Memory B cell (primary cell): Measurements from ENCODE around the gene CLDN5.
A peak's percentile ranks its signal among the peaks of the same experiment; 100 is the strongest.

Experiments
- ATAC-seq: fragments of 150-1000 bp; cut with Tn5 transposase; 2 replicates; pipeline ENCODE4 v1.10.0; 2021; ENCODE audit warnings: low read depth, mild to moderate bottlenecking, moderate library complexity
- DNase-seq, 2 donors: peaks; one replicate each; pipeline ENCODE4 v3.0.0; 2022; ENCODE audit warnings: low spot score in 2 of 2
- H3K27ac Mint-ChIP-seq: one replicate; pipeline ENCODE4 v1.8.0; 2022; ENCODE audit warnings: mild to moderate bottlenecking, moderate library complexity, mixed read lengths
- H3K27me3 Mint-ChIP-seq: one replicate; pipeline ENCODE4 v1.8.0; 2022; ENCODE audit warnings: mixed read lengths
- H3K36me3 Mint-ChIP-seq: one replicate; pipeline ENCODE4 v1.8.0; 2022; ENCODE audit warnings: mild to moderate bottlenecking, mixed read lengths
- H3K4me1 Mint-ChIP-seq: one replicate; pipeline ENCODE4 v1.8.0; 2022; ENCODE audit warnings: mixed read lengths
- H3K4me3 Mint-ChIP-seq: one replicate; pipeline ENCODE4 v1.8.0; 2022; ENCODE audit warnings: mild to moderate bottlenecking, moderate library complexity, mixed read lengths
- H3K9me3 Mint-ChIP-seq: one replicate; pipeline ENCODE4 v1.8.0; 2022; ENCODE audit warnings: mixed read lengths

Gene CLDN5

GRCh38 chr22:19497245-19497644 is 27.0 kb downstream of the CLDN5 start:
- H3K9me3 Mint-ChIP-seq = no peaks in the 10 kb centered on the region
- no peak for ATAC-seq

GRCh38 chr22:19496324-19496630 is 27.9 kb downstream of the CLDN5 start:
- ATAC-seq = no peak
- H3K27ac Mint-ChIP-seq = no peak overlapping the region
- H3K36me3 Mint-ChIP-seq = no peaks in the 10 kb centered on the region

More at GRCh38 chr22:19497245-19497644, 27.0 kb downstream of the CLDN5 start:
- no peaks in the 10 kb centered on the region for H3K27me3 Mint-ChIP-seq
- H3K27ac Mint-ChIP-seq = no peak overlapping the region
- DNase-seq = no peak
- H3K4me3 Mint-ChIP-seq = no peak overlapping the region
- H3K4me1 Mint-ChIP-seq = no peaks in the 10 kb centered on the region
- no peaks in the 10 kb centered on the region for H3K36me3 Mint-ChIP-seq

DNA sequence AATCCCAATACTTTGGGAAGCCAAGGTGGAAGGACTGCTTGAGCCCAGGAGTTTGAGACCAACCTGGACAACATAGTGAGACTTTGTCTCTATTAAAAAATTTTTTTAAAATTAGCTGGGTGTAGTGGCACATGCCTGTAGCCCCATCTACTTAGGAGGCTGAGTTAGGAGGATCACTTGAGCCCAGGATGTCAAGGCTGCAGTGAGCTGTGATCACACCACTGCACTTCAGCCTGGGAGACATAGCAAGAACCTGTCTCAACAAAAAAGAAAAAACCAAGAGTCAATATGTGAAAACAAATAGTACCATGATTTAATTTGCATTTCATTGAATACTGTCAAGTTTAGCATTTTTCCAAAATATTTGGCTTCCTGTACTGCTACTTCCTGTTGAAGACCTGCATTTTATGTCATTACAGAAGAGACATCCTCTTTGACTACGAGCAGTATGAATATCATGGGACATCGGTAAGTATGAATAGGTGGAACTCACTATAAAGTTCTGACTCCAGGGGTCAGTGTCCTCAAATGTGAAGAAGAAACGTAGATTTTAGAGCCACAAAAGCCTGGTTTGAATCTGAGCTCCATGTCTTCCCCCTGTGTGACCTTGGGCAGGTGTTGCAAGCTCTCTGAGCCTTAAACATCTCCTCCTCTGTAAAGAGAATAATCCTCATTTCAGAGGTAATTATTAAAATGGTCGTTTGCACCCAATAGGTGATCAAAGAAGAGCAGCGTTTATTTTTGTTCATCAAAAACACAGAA is 28.5 kb downstream of the CLDN5 start:
- ATAC-seq (no peak), DNase-seq (no peak)

More at GRCh38 chr22:19496324-19496630, 27.9 kb downstream of the CLDN5 start:
- H3K4me1 Mint-ChIP-seq = no peaks in the 10 kb centered on the region
- DNase-seq = no peak
- no peaks in the 10 kb centered on the region for H3K9me3 Mint-ChIP-seq
- no peak overlapping the region for H3K4me3 Mint-ChIP-seq
- no peaks in the 10 kb centered on the region for H3K27me3 Mint-ChIP-seq

GRCh38 chr22:19494676-19495173 is 29.5 kb downstream of the CLDN5 start:
- no peaks in the 10 kb centered on the region for H3K9me3 Mint-ChIP-seq
- ATAC-seq (no peak), DNase-seq (no peak)
- no peaks in the 10 kb centered on the region for H3K27me3 Mint-ChIP-seq
- H3K27ac Mint-ChIP-seq = no peak overlapping the region
- H3K4me3 Mint-ChIP-seq = no peak overlapping the region
- H3K4me1 Mint-ChIP-seq = no peaks in the 10 kb centered on the region
- H3K36me3 Mint-ChIP-seq = no peaks in the 10 kb centered on the region

More for the DNA sequence above, 28.5 kb downstream of the CLDN5 start:
- H3K4me1 Mint-ChIP-seq = no peaks in the 10 kb centered on the region
- H3K36me3 Mint-ChIP-seq = no peaks in the 10 kb centered on the region
- H3K4me3 Mint-ChIP-seq = no peak overlapping the region
- no peaks in the 10 kb centered on the region for H3K27me3 Mint-ChIP-seq
- H3K9me3 Mint-ChIP-seq = no peaks in the 10 kb centered on the region
- H3K27ac Mint-ChIP-seq = no peak overlapping the region

- DNase-seq = no peak
- no peaks in the 10 kb centered on the region for H3K9me3 Mint-ChIP-seq
- no peak for ATAC-seq
- no peaks in the 10 kb centered on the region for H3K27me3 Mint-ChIP-seq
- H3K4me1 Mint-ChIP-seq = no peaks in the 10 kb centered on the region
- no peaks in the 10 kb centered on the region for H3K36me3 Mint-ChIP-seq
- H3K4me3 Mint-ChIP-seq = no peak overlapping the region
- H3K27ac Mint-ChIP-seq = no peak overlapping the region
These were observed 30.1 kb downstream of the CLDN5 start for GRCh38 chr22:19494001-19494560.

GRCh38 chr22:19492504-19493174 is 31.6 kb downstream of the CLDN5 start:
- H3K4me1 Mint-ChIP-seq = no peaks in the 10 kb centered on the region
- no peak overlapping the region for H3K4me3 Mint-ChIP-seq
- no peaks in the 10 kb centered on the region for H3K9me3 Mint-ChIP-seq
- H3K27me3 Mint-ChIP-seq = no peaks in the 10 kb centered on the region
- no peak for ATAC-seq
- no peak for DNase-seq
- H3K36me3 Mint-ChIP-seq = no peaks in the 10 kb centered on the region
- H3K27ac Mint-ChIP-seq = no peak overlapping the region

DNA sequence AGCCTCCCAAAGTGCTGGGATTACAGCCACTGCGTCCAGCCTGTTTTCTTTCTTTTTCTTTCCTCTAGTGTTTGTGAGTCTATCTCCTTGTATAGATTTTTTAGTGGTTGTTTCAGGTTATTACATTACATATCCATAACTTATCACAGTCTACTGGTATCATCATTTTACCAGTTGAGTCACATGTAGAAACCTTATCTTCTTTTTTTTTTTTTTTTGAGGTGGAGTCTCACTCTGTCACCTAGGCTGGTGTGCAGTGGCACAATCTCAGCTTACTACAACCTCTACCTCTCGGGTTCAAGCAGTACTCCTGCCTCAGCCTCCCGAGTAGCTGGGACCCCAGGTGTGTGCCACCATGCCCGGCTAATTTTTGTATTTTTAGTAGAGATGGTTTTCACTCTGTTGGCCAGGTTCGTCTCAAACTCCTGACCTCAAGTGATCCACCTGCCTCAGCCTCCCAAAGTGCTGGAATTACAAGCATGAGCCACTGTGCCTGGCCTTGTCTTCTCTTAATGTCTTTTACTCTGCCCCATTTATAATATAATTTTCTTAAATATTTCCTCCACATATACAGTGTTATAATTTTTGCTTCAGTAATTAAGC is 33.5 kb downstream of the CLDN5 start:
- H3K36me3 Mint-ChIP-seq = no peaks in the 10 kb centered on the region
- DNase-seq (no peak), ATAC-seq (no peak)
- H3K9me3 Mint-ChIP-seq = no peaks in the 10 kb centered on the region
- no peaks in the 10 kb centered on the region for H3K4me1 Mint-ChIP-seq
- H3K27me3 Mint-ChIP-seq = no peaks in the 10 kb centered on the region
- H3K27ac Mint-ChIP-seq = no peak overlapping the region
- no peak overlapping the region for H3K4me3 Mint-ChIP-seq

DNA sequence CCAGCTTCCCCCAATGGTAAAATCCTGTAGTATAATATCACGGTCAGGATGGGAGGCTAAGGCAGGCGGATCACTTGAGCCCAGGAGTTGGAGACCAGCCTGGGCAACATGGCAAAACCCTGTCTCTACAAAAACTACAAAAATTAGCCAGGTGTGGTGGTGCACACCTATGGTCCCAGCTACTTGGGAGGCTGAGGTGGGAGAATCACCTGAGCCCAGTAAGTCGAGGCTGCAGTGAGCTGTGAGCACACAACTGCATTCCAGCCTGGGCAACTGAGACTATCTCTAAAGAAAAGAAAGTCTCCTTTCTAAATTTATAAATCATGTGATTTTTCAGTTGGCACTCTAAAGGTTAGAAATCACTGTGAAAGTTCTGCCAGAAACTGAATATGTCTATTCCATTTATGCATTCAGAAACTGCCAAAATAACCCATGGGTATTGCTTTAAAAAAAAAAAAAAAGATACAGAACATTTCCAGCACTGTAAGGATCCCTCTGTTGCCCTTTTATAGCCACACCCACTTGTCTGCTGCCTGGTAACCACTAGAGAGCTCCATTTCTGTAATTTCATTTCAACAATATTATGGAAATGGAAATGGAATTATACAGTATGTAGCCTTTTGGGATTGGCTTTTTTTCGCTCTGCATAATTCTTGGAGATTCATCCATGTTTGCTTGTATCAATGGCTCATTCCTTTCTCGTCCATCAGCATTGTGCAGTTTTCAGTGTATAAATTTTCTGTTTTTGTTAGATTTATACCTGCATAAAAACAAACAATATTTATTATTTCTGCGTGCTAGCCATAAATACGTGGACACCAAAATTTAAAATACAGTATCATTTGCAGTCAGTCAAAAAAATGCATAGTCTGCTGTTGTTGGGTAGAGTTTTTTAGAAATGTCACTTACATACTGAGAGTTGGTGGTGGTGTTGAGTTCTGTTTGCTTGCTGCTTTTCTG is 35.0 kb downstream of the CLDN5 start:
- Mint-ChIP-seq H3K36me3 (no peaks in the 10 kb centered on the region), H3K27ac (no peak overlapping the region), H3K27me3 (no peaks in the 10 kb centered on the region), H3K4me1 (no peaks in the 10 kb centered on the region), H3K9me3 (no peaks in the 10 kb centered on the region), H3K4me3 (no peak overlapping the region)
- DNase-seq = no peak
- peak; percentile 42 for ATAC-seq

DNA sequence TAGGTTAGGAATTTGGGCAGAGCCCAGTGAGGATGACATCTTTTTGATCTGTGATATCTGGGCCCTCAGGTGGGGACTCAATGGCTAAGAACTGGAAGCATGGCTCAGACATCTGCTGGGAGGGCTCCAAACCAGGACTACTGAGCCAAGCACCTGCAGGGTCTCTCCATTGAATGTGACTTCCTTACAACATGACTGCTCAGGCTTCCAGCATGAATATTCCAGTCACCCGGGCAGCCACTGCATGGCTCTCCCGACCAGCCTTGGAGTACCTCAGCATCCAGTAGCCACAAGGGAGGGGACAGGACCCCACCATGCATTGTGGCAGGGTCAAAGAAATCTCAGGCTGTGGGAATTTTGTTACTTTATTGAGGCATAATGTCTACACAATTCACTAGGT is 35.9 kb downstream of the CLDN5 start:
- no peak for ATAC-seq
- H3K27me3 Mint-ChIP-seq = no peaks in the 10 kb centered on the region
- no peak overlapping the region for H3K4me3 Mint-ChIP-seq
- no peak for DNase-seq
- H3K4me1 Mint-ChIP-seq = no peaks in the 10 kb centered on the region
- H3K36me3 Mint-ChIP-seq = no peaks in the 10 kb centered on the region
- H3K27ac Mint-ChIP-seq = no peak overlapping the region
- H3K9me3 Mint-ChIP-seq = no peaks in the 10 kb centered on the region

- Mint-ChIP-seq H3K27me3 (no peaks in the 10 kb centered on the region), H3K4me3 (no peak overlapping the region), H3K4me1 (peaks cover 3% of the 10 kb centered on the region), H3K27ac (no peak overlapping the region), H3K36me3 (no peaks in the 10 kb centered on the region), H3K9me3 (no peaks in the 10 kb centered on the region)
- DNase-seq (no peak), ATAC-seq (no peak)
These were observed 40.5 kb downstream of the CLDN5 start for GRCh38 chr22:19483481-19484244.

DNA sequence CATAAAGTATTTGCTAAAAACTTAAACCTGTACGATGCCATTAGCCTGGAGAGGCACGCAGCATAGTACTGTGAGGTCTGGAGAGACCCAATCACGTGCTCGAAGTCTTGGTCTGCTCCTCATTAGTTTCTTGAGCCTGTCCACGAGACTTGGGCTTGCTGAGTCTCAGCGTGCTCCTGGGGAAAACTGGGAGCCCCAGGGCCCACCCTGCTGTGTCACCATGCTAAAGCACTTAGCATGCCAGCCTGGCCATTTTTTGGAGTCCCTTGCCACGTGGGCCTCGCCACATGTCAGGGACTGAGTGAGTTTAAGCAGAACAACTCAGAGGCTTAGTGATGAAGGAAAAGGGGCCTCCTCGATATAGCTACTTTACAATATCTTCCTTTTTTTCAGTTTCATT is 41.9 kb downstream of the CLDN5 start:
- no peak overlapping the region for H3K4me3 Mint-ChIP-seq
- DNase-seq (no peak), ATAC-seq (no peak)
- H3K36me3 Mint-ChIP-seq = no peaks in the 10 kb centered on the region
- H3K27me3 Mint-ChIP-seq = no peaks in the 10 kb centered on the region
- peaks cover 13% of the 10 kb centered on the region for H3K4me1 Mint-ChIP-seq
- no peak overlapping the region for H3K27ac Mint-ChIP-seq
- no peaks in the 10 kb centered on the region for H3K9me3 Mint-ChIP-seq

DNA sequence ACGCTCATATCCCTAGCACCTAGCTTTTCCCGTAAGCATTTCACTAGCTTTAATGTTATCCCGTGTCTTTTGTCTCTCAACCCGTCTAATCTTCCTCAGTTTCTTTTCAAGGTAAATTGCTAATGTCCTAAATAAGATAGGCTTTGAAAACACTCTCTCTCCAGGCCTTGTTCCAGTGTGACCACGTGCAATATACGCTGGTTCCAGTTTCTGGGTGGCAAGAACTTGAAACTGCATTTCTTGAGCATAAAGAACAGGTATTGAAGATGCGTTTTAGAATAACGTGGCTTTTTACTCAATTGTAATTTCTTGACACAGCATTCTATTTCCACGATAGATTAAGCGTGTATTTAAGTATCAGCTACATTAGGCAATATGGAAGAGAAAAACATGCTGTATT is 43.4 kb downstream of the CLDN5 start:
- H3K9me3 Mint-ChIP-seq = no peaks in the 10 kb centered on the region
- H3K4me1 Mint-ChIP-seq = peaks cover 19% of the 10 kb centered on the region
- H3K27me3 Mint-ChIP-seq = no peaks in the 10 kb centered on the region
- DNase-seq (no peak), ATAC-seq (no peak)
- peak overlapping the region; percentile 97 for H3K4me3 Mint-ChIP-seq
- no peaks in the 10 kb centered on the region for H3K36me3 Mint-ChIP-seq
- no peak overlapping the region for H3K27ac Mint-ChIP-seq

GRCh38 chr22:19480173-19480568 is 44.0 kb downstream of the CLDN5 start:
- Mint-ChIP-seq H3K27me3 (no peaks in the 10 kb centered on the region), H3K36me3 (peaks cover 2% of the 10 kb centered on the region), H3K4me1 (peaks cover 24% of the 10 kb centered on the region), H3K4me3 (peak overlapping the region; percentile 97), H3K9me3 (no peaks in the 10 kb centered on the region), H3K27ac (no peak overlapping the region)
- DNase-seq (no peak), ATAC-seq (no peak)
